HL-60 (cell line): ENCODE results near the gene CALML3.

Source experiments
- CTCF ChIP-seq: IDR thresholded peaks from one replicate; pipeline ENCODE4 v1.5.1; 2011; ENCODE audit warnings: low read length, control low read depth, inconsistent platforms; ENCODE audit not compliant: insufficient read depth
- GABPA ChIP-seq: IDR thresholded peaks from 2 replicates; pipeline ENCODE4 v1.6.1; 2012; ENCODE audit warnings: low read depth
- POLR2AphosphoS5 ChIP-seq: IDR thresholded peaks from 2 replicates; pipeline ENCODE4 v1.6.1; 2012; ENCODE audit warnings: low read depth
- TF ChIP-seq, protein P1 (sequence below): IDR thresholded peaks from 2 replicates; pipeline ENCODE4 v1.6.1; 2012; ENCODE audit warnings: low read depth; ENCODE audit not compliant: insufficient replicate concordance

GRCh38 chr10:5534880-5535856 lies 10.4 kb downstream of the CALML3 start:
- TF ChIP-seq CTCF (no peak), POLR2AphosphoS5 (no peak), GABPA (no peak)
- TF ChIP-seq, protein P1, sequence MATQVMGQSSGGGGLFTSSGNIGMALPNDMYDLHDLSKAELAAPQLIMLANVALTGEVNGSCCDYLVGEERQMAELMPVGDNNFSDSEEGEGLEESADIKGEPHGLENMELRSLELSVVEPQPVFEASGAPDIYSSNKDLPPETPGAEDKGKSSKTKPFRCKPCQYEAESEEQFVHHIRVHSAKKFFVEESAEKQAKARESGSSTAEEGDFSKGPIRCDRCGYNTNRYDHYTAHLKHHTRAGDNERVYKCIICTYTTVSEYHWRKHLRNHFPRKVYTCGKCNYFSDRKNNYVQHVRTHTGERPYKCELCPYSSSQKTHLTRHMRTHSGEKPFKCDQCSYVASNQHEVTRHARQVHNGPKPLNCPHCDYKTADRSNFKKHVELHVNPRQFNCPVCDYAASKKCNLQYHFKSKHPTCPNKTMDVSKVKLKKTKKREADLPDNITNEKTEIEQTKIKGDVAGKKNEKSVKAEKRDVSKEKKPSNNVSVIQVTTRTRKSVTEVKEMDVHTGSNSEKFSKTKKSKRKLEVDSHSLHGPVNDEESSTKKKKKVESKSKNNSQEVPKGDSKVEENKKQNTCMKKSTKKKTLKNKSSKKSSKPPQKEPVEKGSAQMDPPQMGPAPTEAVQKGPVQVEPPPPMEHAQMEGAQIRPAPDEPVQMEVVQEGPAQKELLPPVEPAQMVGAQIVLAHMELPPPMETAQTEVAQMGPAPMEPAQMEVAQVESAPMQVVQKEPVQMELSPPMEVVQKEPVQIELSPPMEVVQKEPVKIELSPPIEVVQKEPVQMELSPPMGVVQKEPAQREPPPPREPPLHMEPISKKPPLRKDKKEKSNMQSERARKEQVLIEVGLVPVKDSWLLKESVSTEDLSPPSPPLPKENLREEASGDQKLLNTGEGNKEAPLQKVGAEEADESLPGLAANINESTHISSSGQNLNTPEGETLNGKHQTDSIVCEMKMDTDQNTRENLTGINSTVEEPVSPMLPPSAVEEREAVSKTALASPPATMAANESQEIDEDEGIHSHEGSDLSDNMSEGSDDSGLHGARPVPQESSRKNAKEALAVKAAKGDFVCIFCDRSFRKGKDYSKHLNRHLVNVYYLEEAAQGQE = no peak
